ENCODE results near the gene COPS7A. TPM values are rescaled to one million over a fixed set of nuclear protein-coding genes. Genes with fewer than 3 reads are reported as not detected.
A peak's percentile ranks its signal among the peaks of the same experiment; 100 is the strongest.

The COPS7A gene
- total RNA-seq, 4 donors from 2014 or later = 38.4 to 72.6 (median 51.8) TPM

DNA sequence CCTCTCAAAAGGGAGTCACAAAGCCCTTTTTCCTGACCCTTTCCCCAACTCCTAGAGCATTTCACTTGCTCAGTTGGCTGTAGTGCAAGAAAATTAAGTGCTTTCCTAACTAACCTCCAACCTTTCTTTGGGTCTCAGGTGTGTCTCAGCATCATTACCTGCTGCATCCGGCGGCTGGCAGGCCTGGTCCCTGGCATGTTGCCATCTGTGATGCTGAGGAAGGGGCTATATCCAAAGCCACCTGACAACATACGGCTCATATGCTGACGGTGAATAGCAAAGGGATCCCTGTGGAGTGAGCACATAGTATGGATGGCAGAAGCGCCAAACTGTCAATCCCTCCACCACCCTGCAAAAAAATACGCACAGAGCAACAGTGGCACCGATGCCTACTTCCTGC lies 27.9 kb downstream of the COPS7A start:
- TF ChIP-seq, protein P1, sequence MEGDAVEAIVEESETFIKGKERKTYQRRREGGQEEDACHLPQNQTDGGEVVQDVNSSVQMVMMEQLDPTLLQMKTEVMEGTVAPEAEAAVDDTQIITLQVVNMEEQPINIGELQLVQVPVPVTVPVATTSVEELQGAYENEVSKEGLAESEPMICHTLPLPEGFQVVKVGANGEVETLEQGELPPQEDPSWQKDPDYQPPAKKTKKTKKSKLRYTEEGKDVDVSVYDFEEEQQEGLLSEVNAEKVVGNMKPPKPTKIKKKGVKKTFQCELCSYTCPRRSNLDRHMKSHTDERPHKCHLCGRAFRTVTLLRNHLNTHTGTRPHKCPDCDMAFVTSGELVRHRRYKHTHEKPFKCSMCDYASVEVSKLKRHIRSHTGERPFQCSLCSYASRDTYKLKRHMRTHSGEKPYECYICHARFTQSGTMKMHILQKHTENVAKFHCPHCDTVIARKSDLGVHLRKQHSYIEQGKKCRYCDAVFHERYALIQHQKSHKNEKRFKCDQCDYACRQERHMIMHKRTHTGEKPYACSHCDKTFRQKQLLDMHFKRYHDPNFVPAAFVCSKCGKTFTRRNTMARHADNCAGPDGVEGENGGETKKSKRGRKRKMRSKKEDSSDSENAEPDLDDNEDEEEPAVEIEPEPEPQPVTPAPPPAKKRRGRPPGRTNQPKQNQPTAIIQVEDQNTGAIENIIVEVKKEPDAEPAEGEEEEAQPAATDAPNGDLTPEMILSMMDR (IDR thresholded peaks at IDR 0.05) = no peak
- no peak for TF ChIP-seq POLR2A (IDR thresholded peaks at IDR 0.05)
- no peak for DNase-seq
- Histone ChIP-seq H3K9me3 (no peaks in the 10 kb centered on the region), H3K4me1 (peaks cover 0 to 16% (median 3%) of the 10 kb centered on the region in 4 donors), H3K4me3 (peak overlapping the region in 2 of 4 donors; percentile 78 to 91), H3K27me3 (no peaks in the 10 kb centered on the region), H3K36me3 (peaks cover 0 to 50% (median 0%) of the 10 kb centered on the region in 3 donors), H3K27ac (peak overlapping the region in 3 of 4 donors; percentile 97 to 99 (median 98))

DNA sequence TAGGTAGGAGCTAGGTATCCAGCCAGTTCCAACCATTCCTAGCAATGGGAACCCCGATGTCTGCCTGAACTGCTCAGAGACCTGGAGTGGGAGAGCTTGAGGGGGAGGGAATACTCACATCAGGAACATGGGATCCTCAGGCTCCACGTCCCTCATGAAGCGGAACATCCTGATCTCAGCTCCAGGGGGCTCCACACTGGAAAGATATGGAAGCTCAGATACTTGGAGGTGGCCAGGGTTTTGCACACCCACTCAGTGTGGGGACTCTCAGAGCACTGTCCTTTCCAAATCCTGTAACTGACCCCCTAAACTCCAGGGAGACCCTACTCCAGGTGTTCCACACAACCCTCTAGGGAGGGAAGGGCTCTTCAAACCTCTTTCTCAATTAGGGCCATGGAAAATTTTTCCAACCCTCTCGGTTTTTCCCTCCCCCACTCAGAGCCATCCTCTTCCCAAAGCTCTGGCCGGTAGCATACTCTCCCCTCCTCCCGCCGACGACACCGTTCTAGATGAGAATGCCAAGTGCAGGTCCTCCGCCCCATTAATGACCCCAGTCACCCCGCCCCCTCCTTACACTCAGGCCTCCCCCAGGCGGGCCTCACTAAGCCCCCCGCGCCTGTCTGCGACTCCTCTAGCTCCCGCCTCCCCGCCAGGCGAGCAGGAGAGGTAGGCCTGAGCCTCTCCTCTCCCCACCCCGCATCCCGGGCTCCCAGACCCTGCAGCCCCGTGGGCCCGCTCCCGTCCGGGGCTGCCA lies 28.5 kb downstream of the COPS7A start:
- peak overlapping the region; percentile 97 to 99 (median 98) for H3K27ac ChIP-seq
- peak in 2 of 3 donors; percentile 32 to 61 for DNase-seq
- H3K27me3 ChIP-seq = no peaks in the 10 kb centered on the region
- peaks cover 0 to 16% (median 3%) of the 10 kb centered on the region in 4 donors for H3K4me1 ChIP-seq
- H3K9me3 ChIP-seq = no peaks in the 10 kb centered on the region
- H3K4me3 ChIP-seq = peak overlapping the region; percentile 78 to 91 (median 86)
- TF ChIP-seq POLR2A (IDR thresholded peaks at IDR 0.05) = no peak
- TF ChIP-seq, protein P1 (IDR thresholded peaks at IDR 0.05) = peak in 2 of 6 experiments; percentile 14 to 17
- peaks cover 0 to 44% (median 0%) of the 10 kb centered on the region in 3 donors for H3K36me3 ChIP-seq

DNA sequence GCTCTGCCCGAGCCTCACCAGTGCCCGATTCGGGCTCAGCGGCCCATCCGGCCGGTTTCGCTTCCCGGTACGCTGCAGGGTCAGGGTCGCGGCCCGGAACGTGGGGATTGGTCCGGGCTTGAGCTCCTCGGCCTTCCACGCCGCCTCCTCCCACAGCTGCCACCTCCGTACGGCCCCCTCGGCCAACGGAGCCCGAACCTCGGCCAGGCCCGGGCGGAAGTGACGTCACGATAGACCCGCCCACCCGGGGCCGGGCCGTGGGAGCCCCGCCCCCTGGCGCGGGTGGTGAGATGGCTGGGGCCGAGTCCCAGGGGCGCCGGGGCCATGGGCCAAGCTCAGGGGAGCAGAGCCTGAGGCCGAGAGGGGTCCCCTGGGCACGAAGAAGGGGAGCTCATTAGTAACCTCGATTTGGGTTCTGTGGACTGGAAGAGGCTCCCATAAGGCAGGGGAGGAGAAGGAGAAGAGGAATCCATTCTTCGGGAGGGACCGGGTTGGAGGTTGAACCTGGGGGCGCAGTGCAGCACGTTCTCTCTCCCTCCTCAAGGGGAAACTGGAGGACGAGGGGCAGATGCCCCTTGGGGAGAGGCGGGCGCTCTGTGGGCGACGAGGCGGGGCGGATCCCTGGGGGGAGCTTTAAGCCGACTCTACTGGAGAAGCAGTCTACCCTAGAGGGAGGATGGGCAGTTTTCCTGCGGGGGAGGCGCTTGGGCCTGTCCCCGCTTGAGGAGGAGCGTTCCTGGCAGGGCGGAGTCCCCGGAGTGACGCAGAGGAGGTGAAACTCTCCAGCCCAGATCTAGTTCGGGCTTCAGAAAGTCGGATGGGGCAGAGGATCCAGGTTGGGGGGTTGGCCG lies 29.3 kb downstream of the COPS7A start, which contains the start of gene MLF2:
Gene MLF2 (minus strand): TSS at position 221 of the 851 bp plus-strand sequence. CDS start 807 bp downstream, outside the sequence.
- peaks cover 0 to 16% (median 3%) of the 10 kb centered on the region in 4 donors for H3K4me1 ChIP-seq
- peak within 1 kb of the TSS; percentile 97 to 99 (median 98) for H3K27ac ChIP-seq
- peak within 1 kb of the TSS; percentile 78 to 91 (median 86) for H3K4me3 ChIP-seq
- H3K36me3 ChIP-seq = peaks cover 0 to 36% (median 0%) of the 10 kb centered on the region in 3 donors
- DNase-seq = peak; percentile 96 to 99 (median 98)
- peak; percentile 89 to 91 for TF ChIP-seq POLR2A (IDR thresholded peaks at IDR 0.05)
- TF ChIP-seq, protein P1 (IDR thresholded peaks at IDR 0.05) = peak in 3 of 6 experiments; percentile 6 to 98 (median 85)
- H3K27me3 ChIP-seq = no peaks in the 10 kb centered on the region
- no peaks in the 10 kb centered on the region for H3K9me3 ChIP-seq

DNA sequence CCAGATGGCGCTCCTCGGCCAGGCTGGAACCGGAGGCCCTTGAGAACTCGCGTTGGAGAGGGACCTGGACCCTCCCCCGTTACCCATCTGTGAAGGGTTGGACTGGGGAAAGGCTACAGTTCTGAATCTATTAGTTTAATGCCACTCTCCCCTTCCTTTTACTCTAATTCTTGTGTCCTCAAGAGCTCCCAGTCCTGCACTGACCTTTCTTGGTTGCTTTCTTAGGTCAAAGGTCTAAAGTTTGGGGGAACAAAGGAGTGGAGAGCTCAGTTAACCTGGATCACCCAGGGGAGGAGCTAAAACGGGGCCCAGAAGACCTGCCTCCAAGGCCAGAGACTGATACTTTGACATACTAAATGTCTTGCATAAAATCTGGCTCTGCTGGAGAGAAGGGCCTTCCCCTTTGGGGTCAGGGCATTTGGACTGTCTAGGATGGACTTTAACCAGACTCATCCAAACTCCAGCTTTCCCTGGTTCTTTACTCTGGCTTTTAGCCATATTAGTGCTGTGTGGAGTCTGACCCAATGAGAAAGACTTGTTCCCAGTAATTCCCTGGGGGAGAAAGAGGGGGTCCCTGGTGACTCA lies 30.0 kb downstream of the COPS7A start:
- DNase-seq = no peak
- Histone ChIP-seq H3K9me3 (no peaks in the 10 kb centered on the region), H3K27me3 (no peaks in the 10 kb centered on the region), H3K27ac (peak overlapping the region; percentile 97 to 99 (median 98)), H3K4me1 (peaks cover 0 to 16% (median 3%) of the 10 kb centered on the region in 4 donors), H3K36me3 (peaks cover 0 to 29% (median 0%) of the 10 kb centered on the region in 3 donors), H3K4me3 (peak overlapping the region in 1 of 4 donors; percentile 91)
- TF ChIP-seq, protein P1 (IDR thresholded peaks at IDR 0.05) = peak in 4 of 6 experiments; percentile 93 to 98 (median 96)
- no peak for TF ChIP-seq POLR2A (IDR thresholded peaks at IDR 0.05)

DNA sequence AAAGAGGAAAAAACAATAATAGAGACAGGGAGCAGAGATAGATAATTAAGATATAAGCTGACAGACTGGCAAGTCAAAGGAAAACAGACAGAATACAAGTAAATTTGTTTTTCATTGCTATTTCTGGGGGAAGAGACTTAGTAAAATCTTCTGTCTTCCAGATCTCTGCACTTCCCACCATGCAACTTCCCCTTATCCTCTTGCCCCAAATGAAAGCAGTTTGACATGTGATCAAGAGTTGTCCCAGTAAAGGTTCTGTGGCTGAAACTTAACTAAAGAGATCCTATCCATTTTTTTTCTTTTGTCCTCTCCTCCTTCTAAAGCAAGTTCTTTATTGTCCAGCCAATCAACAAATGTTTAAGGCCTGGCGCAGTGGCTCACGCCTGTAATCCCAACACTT lies 30.6 kb downstream of the COPS7A start:
- no peaks in the 10 kb centered on the region for H3K9me3 ChIP-seq
- peak overlapping the region in 3 of 4 donors; percentile 98 to 99 (median 99) for H3K27ac ChIP-seq
- H3K36me3 ChIP-seq = peaks cover 0 to 24% (median 0%) of the 10 kb centered on the region in 3 donors
- no peaks in the 10 kb centered on the region for H3K27me3 ChIP-seq
- H3K4me1 ChIP-seq = peaks cover 0 to 16% (median 3%) of the 10 kb centered on the region in 4 donors
- TF ChIP-seq, protein P1 (IDR thresholded peaks at IDR 0.05) = no peak
- TF ChIP-seq POLR2A (IDR thresholded peaks at IDR 0.05) = no peak
- H3K4me3 ChIP-seq = no peak overlapping the region
- DNase-seq = no peak
